Keratinocyte (primary cell): ENCODE results near the gene ATP2B2. TPM values are rescaled to one million over a fixed set of nuclear protein-coding genes. Genes with fewer than 3 reads are reported as not detected.
A peak's percentile ranks its signal among the peaks of the same experiment; 100 is the strongest.

ENCODE experiments used
- DNase-seq: peaks from one replicate; pipeline ENCODE4 v3.0.0-alpha.2; 2011; ENCODE audit warnings: low read depth, missing footprints, low spot score
- FAIRE-seq: peaks from 2 replicates; lab custom pipeline; 2011; peaks lifted over from hg19 to GRCh38; lab: Jason Lieb, UNC
- H2AFZ ChIP-seq: 2 replicates; pipeline ENCODE4 v1.6.0; 2012; ENCODE audit warnings: low read length, control low read depth, inconsistent platforms; ENCODE audit not compliant: control insufficient read depth
- H3K27ac ChIP-seq: 2 replicates; pipeline ENCODE4 v1.5.1; 2011; ENCODE audit warnings: low read length; ENCODE audit not compliant: control insufficient read depth, insufficient read depth
- H3K27me3 ChIP-seq: 3 replicates; pipeline ENCODE4 v1.6.0; 2011; ENCODE audit warnings: low read length; ENCODE audit not compliant: control insufficient read depth, insufficient read depth; ENCODE audit errors: extremely low read depth
- H3K36me3 ChIP-seq, 2 experiments: 2 replicates in 1 of 2; 3 replicates in 1 of 2; pipeline ENCODE4 v1.5.1; 2011; ENCODE audit warnings: low read length in 2 of 2, mild to moderate bottlenecking in 1 of 2; ENCODE audit not compliant: control insufficient read depth in 2 of 2, insufficient read depth in 2 of 2; ENCODE audit errors: extremely low read depth in 1 of 2
- H3K4me1 ChIP-seq: 3 replicates; pipeline ENCODE4 v1.5.1; 2011; ENCODE audit warnings: low read length; ENCODE audit not compliant: control insufficient read depth, insufficient read depth; ENCODE audit errors: extremely low read depth
- H3K4me2 ChIP-seq: 3 replicates; pipeline ENCODE4 v1.6.0; 2011; ENCODE audit warnings: low read depth, low read length; ENCODE audit not compliant: control insufficient read depth, insufficient read depth; ENCODE audit errors: extremely low read depth
- H3K4me3 ChIP-seq, 3 experiments: fragments of 200-600 bp in 1 of 3; sonication (generic) in 1 of 3; 2 replicates in 2 of 3; 3 replicates in 1 of 3; pipeline ENCODE4 v1.5.1; 2011 to 2016; ENCODE audit warnings: low read length in 3 of 3, mild to moderate bottlenecking in 3 of 3, control low read depth in 2 of 3, inconsistent platforms in 1 of 3, low read depth in 1 of 3, mixed read lengths in 1 of 3, mixed run types in 1 of 3, moderate library complexity in 1 of 3; ENCODE audit not compliant: control insufficient read depth in 2 of 3, insufficient read depth in 2 of 3; ENCODE audit errors: extremely low read depth in 1 of 3
- H3K79me2 ChIP-seq: 2 replicates; pipeline ENCODE4 v1.6.0; 2012; ENCODE audit warnings: low read length; ENCODE audit not compliant: control insufficient read depth, insufficient read depth
- H3K9ac ChIP-seq: 3 replicates; pipeline ENCODE4 v1.6.0; 2011; ENCODE audit warnings: low read length; ENCODE audit not compliant: control insufficient read depth, insufficient read depth; ENCODE audit errors: extremely low read depth
- H3K9me1 ChIP-seq: 3 replicates; pipeline ENCODE4 v1.6.0; 2011; ENCODE audit warnings: low read length; ENCODE audit not compliant: control insufficient read depth, insufficient read depth; ENCODE audit errors: extremely low read depth
- H3K9me3 ChIP-seq: 2 replicates; pipeline ENCODE4 v1.5.1; 2012; ENCODE audit warnings: low read depth, low read length; ENCODE audit not compliant: control insufficient read depth
- H4K20me1 ChIP-seq: 3 replicates; pipeline ENCODE4 v1.6.0; 2011; ENCODE audit warnings: low read length; ENCODE audit not compliant: control insufficient read depth, insufficient read depth; ENCODE audit errors: extremely low read depth
- CTCF ChIP-seq, 3 experiments: IDR thresholded peaks in 1 of 3; conservative IDR thresholded peaks in 1 of 3; optimal IDR thresholded peaks in 1 of 3; 2 replicates in 2 of 3; 3 replicates in 1 of 3; pipeline versions ENCODE3 to v1.5.1; 2011; ENCODE audit warnings: low read length in 3 of 3, mild to moderate bottlenecking in 3 of 3, moderate library complexity in 2 of 3, control low read depth in 1 of 3, inconsistent platforms in 1 of 3; ENCODE audit not compliant: insufficient read depth in 2 of 3; ENCODE audit errors: extremely low read depth in 1 of 3
- EZH2 ChIP-seq: IDR thresholded peaks from one replicate; pipeline ENCODE4 v1.6.1; 2012; ENCODE audit warnings: inconsistent platforms, mild to moderate bottlenecking, low read length, moderate library complexity
- dilution Hi-C: fragments of 300-500 bp; cut with MboI; formaldehyde crosslinking; loops from one replicate; pipeline ENCODE4 v1.7.0; 2020; ENCODE audit warnings: low sequenced_read_pairs; ENCODE audit not compliant: extremely low pct_ligation_motif_present
- polyA plus RNA-seq, 5 experiments: library from polyadenylated mRNA; depleted of rRNA in 3 of 5; stranded (reverse) in 3 of 5; stranded (forward) in 1 of 5; unstranded in 1 of 5; fragments of >200 nt; gene quantifications; 1 replicate in 1 of 5; 2 replicates in 3 of 5; 3 replicates in 1 of 5; pipeline versions ENCODE4 v1.2.1 to v1.2.3, GENCODE V29; 2011 to 2012; ENCODE audit warnings: missing spikeins in 2 of 5, low read depth in 1 of 5, low replicate concordance in 1 of 5

Gene ATP2B2
- polyA plus RNA-seq, 1 donor (not counting 4 experiments of a cell fraction or from before 2014, with no cell fraction given) = not detected

- FAIRE-seq = no peak
- Histone ChIP-seq H3K4me2 (peak overlapping the region; percentile 97), H3K79me2 (peaks cover 34% of the 10 kb centered on the region), H4K20me1 (peaks cover 7% of the 10 kb centered on the region), H3K36me3 (peaks cover 30 to 35% of the 10 kb centered on the region in 2 experiments), H3K9me3 (no peaks in the 10 kb centered on the region), H3K9ac (peak overlapping the region; percentile 96), H3K27ac (peak overlapping the region; percentile 95), H3K9me1 (no peaks in the 10 kb centered on the region), H3K4me1 (peaks cover 6% of the 10 kb centered on the region), H3K4me3 (peak overlapping the region; percentile 92 to 100 (median 99)), H3K27me3 (peaks cover 4% of the 10 kb centered on the region), H2AFZ (no peak overlapping the region)
- DNase-seq = no peak
- TF ChIP-seq EZH2 (no peak), CTCF (optimal IDR thresholded peaks at IDR 0.05 in 1 of 3, IDR thresholded peaks at IDR 0.05 in 1 of 3, conservative IDR thresholded peaks at IDR 0.05 in 1 of 3; ENCODE audit: extremely low read depth in 1 of 3, insufficient read depth in 2 of 3, low read length in 3 of 3) (no peak)
- dilution Hi-C loops = no loop called here
These were observed 185.6 kb downstream of the ATP2B2 start for GRCh38 chr3:10319804-10320203.

- Histone ChIP-seq H3K36me3 (peaks cover 34 to 40% of the 10 kb centered on the region in 2 experiments), H3K4me1 (peaks cover 6% of the 10 kb centered on the region), H3K9me3 (no peaks in the 10 kb centered on the region), H3K27ac (no peak overlapping the region), H3K9me1 (no peaks in the 10 kb centered on the region), H3K4me3 (peak overlapping the region in 2 of 3 experiments; percentile 58 to 99), H3K27me3 (no peaks in the 10 kb centered on the region), H3K79me2 (peaks cover 34% of the 10 kb centered on the region), H2AFZ (no peak overlapping the region), H3K9ac (peak overlapping the region; percentile 24), H4K20me1 (peaks cover 7% of the 10 kb centered on the region), H3K4me2 (peak overlapping the region; percentile 97)
- TF ChIP-seq CTCF (optimal IDR thresholded peaks at IDR 0.05 in 1 of 3, IDR thresholded peaks at IDR 0.05 in 1 of 3, conservative IDR thresholded peaks at IDR 0.05 in 1 of 3; ENCODE audit: extremely low read depth in 1 of 3, insufficient read depth in 2 of 3, low read length in 3 of 3) (no peak), EZH2 (no peak)
- dilution Hi-C loops = no loop called here
- FAIRE-seq (no peak), DNase-seq (no peak)
These were observed 186.1 kb downstream of the ATP2B2 start for GRCh38 chr3:10319251-10319650.
